CD4-positive, alpha-beta T cell treated with Interleukin-15 for 1 hour (primary cell): ENCODE results near the gene MAPK4.
"Not testable (repeated sequence)": the region's sequence is repeated elsewhere in the genome, so short reads cannot be mapped to it uniquely, and the experiment has no call there.

Experiments
- DNase-seq: peaks from one replicate; pipeline ENCODE4 v3.0.0-alpha.2; 2020

The MAPK4 gene

DNA sequence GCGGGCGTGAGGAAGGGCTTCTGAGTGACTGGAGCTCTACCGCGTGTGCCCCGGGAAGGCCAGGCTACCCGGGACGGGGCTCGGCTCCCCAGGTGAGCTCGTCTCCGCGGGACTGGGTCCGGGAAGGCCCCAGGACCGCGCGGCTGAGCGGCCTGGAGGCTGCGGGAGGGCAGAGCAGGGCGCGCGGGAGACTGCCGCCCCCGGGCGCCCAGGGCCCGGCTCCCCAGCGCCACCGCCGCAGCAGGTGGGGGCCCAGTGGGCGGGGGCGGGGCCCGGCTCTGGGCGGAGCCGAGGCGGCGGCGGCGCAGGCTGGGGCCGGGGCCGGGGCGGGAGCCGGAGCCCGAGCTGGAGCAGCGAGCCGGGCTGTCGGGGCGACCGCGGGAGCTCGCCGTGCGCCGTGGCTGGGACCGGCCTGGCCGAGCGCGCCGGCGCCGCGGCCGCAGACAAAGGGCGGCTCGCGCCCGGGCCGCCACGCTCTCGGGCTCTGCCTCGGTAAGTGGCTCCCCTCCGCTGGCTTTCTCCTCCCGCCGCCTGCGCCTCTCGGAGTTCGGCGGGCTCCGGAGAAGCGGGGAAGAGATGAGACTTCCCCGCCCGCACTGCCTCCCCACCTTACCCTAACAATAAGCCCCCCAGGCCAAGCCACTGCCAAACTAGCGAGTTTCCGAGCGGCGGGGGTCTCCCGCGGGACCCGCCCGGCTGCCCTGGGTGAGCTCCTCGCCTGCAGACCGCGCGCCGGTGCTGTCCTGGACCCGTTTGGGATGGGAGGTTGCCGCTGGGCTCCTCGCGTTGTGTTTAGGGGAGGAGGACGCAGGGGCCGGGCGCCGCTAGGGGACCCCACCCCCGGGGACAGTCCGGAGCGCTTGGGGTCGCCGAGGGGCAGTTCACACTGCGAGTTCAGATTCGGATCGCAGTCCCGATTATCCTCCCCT lies at the start of gene MAPK4:
Gene MAPK4 (plus strand): TSS at position 336 of the 929 bp plus-strand sequence. CDS start 103,872 bp downstream, outside the sequence.
- DNase-seq, result no peak

DNA sequence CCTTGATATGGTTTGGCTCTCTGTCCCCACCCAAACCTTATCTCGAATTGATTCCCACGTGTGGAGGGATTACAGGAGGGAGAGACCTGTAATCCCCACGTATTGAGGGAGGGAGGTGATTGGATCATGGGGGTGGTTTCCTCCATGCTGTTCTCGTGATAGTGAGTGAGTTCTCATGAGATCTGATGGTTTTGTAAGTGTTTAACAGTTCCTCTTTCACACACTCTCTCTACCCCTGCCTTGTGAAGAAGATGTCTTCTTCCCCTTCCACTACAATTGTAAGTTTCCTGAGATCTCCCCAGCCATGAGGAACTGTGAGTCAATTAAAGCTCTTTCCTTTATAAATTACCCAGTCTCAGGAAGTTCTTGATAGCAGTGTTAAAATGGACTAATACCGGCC lies 42.6 kb upstream of the MAPK4 start:
- not testable (repeated sequence) for DNase-seq

- no peak for DNase-seq
Observed at GRCh38 chr18:50518787-50519546, 40.9 kb upstream of the MAPK4 start.

- DNase-seq, result no peak
Observed at GRCh38 chr18:50523165-50523564, 36.7 kb upstream of the MAPK4 start.

DNA sequence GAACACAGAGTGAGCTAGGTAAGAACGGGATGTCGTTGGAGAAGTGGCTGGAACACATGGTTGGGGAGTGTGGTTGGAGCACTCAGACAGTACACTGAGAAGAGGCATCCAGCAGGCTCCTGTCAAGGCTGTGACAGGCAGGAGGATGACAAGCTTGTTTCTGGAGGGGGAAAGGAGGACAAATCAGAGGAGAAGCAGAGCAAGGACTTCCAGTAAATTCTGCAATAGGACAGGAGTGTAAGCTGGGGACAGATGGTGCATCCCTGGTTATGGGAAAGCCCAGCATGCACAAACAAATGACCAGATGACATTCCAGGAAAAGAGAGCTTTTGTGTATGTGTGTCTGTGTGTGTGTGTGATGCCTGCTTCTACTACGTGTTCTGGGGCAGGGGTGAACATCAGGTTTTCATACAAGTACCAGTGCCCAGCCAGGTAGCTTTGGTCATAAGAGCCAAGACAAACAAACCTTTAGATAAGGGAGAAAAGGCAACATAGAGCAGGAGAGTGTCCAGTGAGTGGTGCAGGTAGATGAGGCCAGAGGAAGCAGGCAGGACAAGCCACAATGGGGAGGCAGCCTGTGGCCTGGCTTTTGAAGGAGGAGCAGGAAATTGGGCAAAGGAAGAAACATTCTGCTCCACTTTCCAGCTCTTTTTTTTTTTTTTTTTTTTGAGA lies 32.1 kb upstream of the MAPK4 start:
- DNase-seq, result no peak

DNA sequence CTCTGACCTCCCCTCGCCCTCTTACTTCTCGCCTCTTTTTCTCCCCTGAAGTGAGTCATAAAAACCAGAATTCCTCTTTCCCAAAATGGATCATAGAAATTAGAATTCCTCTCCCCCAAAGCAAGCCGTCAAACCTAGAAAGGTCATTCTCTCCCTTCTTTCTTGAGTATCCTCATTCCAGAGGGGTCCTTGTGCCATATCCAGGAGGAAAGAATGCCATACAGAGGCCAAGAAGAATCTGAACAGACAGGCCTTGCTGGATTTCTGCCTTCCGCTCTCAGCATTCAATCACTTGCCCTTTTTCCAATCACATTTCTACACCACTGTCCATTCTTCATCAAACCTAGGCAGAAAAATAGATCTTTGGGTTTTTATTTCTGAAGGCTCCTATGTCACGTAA lies 31.1 kb upstream of the MAPK4 start:
- no peak for DNase-seq

DNA sequence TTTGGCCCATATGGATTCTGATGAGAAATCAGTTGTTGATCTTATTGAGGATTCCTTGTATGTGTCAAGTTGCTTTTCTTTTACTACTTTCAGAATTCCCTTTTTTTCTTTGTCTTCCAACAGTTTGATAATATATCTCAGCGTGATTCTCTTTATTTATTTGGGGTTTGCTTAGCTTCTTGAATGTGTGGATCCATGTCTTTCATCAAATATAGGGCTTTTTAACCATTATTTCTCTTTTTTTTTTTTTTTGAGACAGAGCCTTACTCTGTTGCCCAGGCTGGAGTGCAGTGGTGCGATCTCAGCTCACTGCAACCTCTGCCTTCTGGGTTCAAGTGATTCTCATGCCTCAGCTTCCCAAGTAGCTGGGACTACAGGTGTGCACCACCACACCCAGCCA lies 26.1 kb upstream of the MAPK4 start:
- DNase-seq, result not testable (repeated sequence)

DNA sequence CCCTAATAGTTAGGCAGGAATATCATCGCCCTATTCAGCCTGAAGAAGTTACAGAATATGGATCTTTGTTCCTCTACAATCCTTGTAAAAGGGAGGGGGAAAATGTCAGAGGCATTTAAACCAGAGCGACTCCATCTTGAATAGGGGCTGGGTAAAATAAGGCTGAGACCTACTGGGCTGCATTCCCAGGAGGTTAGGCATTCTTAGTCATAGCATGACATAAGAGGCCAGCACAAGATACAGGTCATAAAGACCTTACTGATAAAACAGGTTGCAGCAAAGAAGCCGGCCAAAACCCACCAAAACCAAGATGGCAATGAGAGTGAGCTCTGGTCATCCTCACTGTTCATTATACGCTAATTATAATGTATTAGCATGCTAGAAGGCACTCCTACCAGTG lies 15.4 kb upstream of the MAPK4 start:
- DNase-seq, result not testable (repeated sequence)

DNA sequence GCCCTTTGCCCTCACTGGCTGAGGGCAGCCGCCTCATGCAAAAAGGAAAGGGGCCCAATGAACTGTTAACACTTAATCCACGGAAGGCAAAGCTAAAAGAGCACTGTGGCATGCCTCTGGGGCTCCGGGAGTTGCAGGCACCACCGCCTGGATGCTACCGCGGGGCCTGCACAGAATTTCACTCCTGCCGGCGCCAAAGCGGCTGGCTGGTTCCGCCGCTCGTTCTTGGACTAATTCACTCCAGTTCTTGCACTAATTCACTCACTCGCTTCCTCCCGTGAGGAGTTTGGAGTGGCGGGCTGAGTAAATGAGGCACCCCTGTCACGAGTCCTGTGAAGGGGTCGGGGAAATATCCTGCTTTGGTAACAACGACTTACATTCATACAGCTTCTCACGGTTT lies 14.0 kb upstream of the MAPK4 start:
- DNase-seq, result no peak

DNA sequence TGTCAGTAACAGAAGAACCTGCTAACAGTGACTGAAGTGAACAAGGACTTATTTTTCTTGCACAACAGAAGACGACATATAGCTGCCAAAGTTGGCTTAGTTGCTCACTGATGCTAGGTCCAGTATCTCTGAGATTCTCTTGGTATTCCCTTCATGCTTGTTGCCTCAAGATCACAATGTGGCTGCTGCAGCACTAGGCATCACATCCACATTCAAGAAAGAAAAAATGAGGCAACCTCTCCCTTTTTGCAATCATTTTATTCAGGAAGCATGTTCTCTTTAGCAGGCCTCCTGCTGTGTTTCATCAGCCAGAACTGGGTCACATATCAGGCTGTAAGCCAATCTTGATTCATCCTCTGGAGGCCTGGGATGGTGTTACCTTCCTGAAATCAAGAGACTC lies 11.7 kb upstream of the MAPK4 start:
- no peak for DNase-seq

DNA sequence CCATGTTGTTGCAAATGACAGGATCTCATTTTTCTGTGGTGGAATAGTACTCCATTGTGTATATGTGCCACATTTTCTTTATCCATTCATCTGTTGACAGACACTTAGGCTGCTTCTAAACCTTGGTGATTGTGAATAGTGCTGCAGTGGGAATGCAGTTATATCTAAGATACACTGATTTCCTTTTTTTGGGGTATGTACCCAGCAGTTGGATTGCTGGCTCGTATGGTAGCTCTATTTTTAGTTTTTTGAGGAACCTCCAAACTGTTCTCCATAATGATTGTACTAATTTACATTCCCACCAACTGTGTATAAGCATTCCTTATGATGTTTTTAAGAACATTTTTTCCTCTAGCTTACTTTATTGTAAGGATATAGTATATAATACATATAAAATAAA lies 8.2 kb upstream of the MAPK4 start:
- DNase-seq, result not testable (repeated sequence)

- DNase-seq, result no peak
Observed at GRCh38 chr18:50558157-50558556, 1.7 kb upstream of the MAPK4 start.

DNA sequence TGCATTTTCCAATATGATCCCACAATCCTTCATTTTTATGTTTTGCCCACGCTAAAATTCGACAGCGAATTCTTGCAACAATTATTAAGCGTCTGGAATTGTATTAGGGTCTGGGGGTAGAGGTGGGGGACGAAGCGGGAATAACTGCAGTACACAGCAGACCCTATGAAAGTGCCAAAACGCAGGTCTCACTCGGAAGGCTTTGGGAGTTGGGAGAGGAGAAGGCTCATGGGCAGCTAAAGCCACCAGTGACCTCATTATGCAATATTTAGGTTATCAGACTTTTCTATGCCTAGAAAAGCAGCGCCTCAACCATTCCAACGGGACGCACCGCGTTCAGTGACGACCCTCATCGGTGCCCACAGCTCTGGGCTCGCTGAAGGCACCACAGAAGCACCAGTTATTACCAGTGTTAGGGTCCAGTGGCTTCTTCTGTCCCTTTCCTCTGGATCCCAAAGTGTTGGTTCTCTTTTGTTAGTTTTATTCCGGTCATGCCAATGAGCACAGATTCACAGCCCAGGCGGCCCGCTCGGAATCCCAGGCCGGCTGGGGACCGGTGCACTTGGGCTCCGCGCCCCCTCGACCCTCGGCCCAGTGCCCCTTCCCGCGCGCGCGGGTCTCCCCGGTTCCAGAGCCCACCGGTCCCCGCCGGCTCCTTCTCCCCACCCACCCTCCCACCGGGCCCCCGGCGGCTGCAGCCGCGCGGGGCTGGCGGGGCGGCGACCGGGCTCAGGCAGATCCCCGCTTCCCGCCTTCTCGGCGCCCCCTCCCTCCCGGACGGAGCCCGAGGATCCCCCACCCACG lies 737 bp upstream of the MAPK4 start:
- DNase-seq, result no peak

DNA sequence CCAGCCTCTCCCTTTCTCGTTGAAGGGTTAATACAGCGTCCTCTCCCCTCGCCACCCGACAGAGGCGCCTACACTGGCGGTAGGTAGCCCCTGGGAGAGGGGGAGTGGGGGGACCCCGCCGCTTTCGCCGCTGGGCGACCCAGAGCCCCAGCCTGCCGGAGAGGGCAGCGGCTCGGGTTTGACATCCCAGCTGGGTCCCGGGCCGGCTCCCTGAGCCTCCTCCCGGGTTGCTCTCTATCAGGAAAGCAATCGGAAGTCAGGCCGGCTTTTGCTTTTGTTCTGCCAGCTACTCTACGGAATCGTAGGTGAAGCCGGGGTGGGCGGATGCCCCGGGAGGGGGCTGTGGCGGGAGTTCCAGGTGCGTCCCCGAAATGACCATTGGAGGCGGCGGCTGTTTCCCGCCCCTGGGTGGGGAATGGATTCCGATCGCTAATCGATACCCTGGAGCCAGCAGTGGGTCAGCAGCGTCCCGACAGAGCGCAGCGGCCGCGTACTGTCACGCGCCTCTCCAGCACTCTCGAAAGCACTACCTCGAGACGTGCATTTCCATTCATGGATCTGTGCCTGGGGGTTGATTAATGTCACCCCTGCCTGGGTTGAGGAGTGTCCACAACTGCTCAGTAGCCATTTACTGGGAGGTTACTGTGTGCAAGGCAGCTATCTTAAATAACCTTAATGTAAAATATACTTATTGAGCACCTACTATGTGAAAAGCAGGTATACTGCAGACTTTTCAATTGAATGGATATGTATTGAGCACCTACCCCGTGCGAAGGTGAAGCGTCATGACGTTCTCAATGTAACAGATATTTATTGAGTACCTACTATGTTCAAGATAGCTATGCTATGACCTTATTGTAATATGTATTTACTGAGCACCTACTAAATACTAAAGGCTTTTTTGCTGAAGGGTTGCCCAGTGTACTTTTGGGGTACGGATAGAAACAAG lies 1.1 kb downstream of the MAPK4 start:
- no peak for DNase-seq

- DNase-seq, result not testable (repeated sequence)
Observed at GRCh38 chr18:50562258-50562657, 2.4 kb downstream of the MAPK4 start.

- DNase-seq, result no peak
Observed at GRCh38 chr18:50562686-50563085, 2.8 kb downstream of the MAPK4 start.

DNA sequence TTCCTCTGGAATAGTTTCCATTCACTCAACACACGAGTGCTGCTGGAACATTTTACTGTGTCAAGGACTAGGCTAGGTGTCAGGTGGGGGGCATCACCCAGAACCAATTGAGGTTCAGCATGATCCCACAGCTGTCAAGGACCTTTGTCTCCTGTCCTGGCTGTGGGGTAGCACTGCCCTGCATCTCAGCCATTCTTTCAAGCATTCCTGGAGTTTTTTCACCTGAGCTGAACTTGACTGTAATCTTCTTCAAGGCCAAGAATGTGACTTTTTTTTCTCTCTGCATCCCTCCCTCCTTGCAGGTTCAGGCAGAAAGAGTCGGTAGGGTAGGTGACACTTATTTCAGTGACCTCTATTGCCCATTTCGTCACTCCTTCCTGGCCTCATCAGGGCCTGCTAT lies 3.5 kb downstream of the MAPK4 start:
- no peak for DNase-seq

DNA sequence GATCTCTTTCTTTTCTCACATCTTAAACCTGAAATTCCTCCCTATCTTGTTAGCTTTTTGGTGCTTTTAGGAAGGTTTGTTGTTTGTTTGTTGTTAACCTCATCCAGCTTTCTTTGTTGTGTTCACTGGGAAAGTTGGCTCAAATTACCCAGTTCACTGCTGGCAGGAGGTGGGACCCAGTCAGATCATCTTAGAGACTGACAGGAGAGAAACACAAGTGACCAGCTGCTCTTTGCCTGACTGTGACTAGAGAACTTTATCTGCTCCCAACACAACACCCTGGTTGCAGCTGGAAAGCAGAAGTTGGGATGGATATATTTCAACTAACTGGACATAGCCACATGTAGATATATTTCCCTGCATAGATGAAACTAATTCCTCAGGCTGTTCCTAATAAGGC lies 10.0 kb downstream of the MAPK4 start:
- no peak for DNase-seq

- DNase-seq, result no peak
Observed at GRCh38 chr18:50571606-50572005, 11.7 kb downstream of the MAPK4 start.

- DNase-seq, result not testable (repeated sequence)
Observed at GRCh38 chr18:50573196-50573595, 13.3 kb downstream of the MAPK4 start.

GRCh38 chr18:50573679-50574078 lies 13.8 kb downstream of the MAPK4 start:
- DNase-seq, result no peak
